ENCODE results near the gene ZNF697. TPM values are rescaled to one million over a fixed set of nuclear protein-coding genes. Genes with fewer than 3 reads are reported as not detected.

The ZNF697 gene
- total RNA-seq, 1 donor from 2014 or later = 0.07 TPM

GRCh38 chr1:119651133-119651532 is 3.1 kb upstream of the ZNF697 start:
- Mint-ChIP-seq H3K9me3 (no peaks in the 10 kb centered on the region), H3K27me3 (peaks cover 54% of the 10 kb centered on the region), H3K36me3 (ENCODE audit: low read depth) (no peaks in the 10 kb centered on the region), H3K4me1 (peaks cover 11% of the 10 kb centered on the region), H3K27ac (no peak overlapping the region), H3K4me3 (no peak overlapping the region)
- CTCF ChIA-PET = no interaction called here
- intact Hi-C loops (cut with micrococcal nuclease) = no loop called here
- no peak for TF ChIP-seq CTCF (IDR thresholded peaks at IDR 0.05)
- POLR2A ChIA-PET = no interaction called here
- no peak for DNase-seq
- no peak for ATAC-seq (ENCODE audit: low read depth)

- ATAC-seq (ENCODE audit: low read depth) (no peak), DNase-seq (no peak)
- no peak overlapping the region for H3K27ac Mint-ChIP-seq
- no peak for TF ChIP-seq CTCF (IDR thresholded peaks at IDR 0.05)
- POLR2A ChIA-PET = no interaction called here
- intact Hi-C loops (cut with micrococcal nuclease) = no loop called here
- peaks cover 60% of the 10 kb centered on the region for H3K27me3 Mint-ChIP-seq
- H3K36me3 Mint-ChIP-seq (ENCODE audit: low read depth) = no peaks in the 10 kb centered on the region
- CTCF ChIA-PET = no interaction called here
- peaks cover 11% of the 10 kb centered on the region for H3K4me1 Mint-ChIP-seq
- no peaks in the 10 kb centered on the region for H3K9me3 Mint-ChIP-seq
- no peak overlapping the region for H3K4me3 Mint-ChIP-seq
Observed at GRCh38 chr1:119648620-119649004, 546 bp upstream of the ZNF697 start.

- H3K27me3 Mint-ChIP-seq = peaks cover 60% of the 10 kb centered on the region
- ChIA-PET CTCF (no interaction called here), POLR2A (no interaction called here)
- peaks cover 11% of the 10 kb centered on the region for H3K4me1 Mint-ChIP-seq
- ATAC-seq (ENCODE audit: low read depth) (no peak), DNase-seq (no peak)
- H3K9me3 Mint-ChIP-seq = no peaks in the 10 kb centered on the region
- no peak overlapping the region for H3K27ac Mint-ChIP-seq
- H3K4me3 Mint-ChIP-seq = no peak overlapping the region
- no peak for TF ChIP-seq CTCF (IDR thresholded peaks at IDR 0.05)
- intact Hi-C loops (cut with micrococcal nuclease) = no loop called here
- no peaks in the 10 kb centered on the region for H3K36me3 Mint-ChIP-seq (ENCODE audit: low read depth)
Observed at GRCh38 chr1:119647228-119647733, 785 bp downstream of the ZNF697 start.

- DNase-seq (no peak), ATAC-seq (ENCODE audit: low read depth) (no peak)
- peaks cover 11% of the 10 kb centered on the region for H3K4me1 Mint-ChIP-seq
- H3K36me3 Mint-ChIP-seq (ENCODE audit: low read depth) = no peaks in the 10 kb centered on the region
- peaks cover 63% of the 10 kb centered on the region for H3K27me3 Mint-ChIP-seq
- TF ChIP-seq CTCF (IDR thresholded peaks at IDR 0.05) = no peak
- no peak overlapping the region for H3K27ac Mint-ChIP-seq
- CTCF ChIA-PET = no interaction called here
- no peak overlapping the region for H3K4me3 Mint-ChIP-seq
- intact Hi-C loops (cut with micrococcal nuclease) = no loop called here
- POLR2A ChIA-PET = no interaction called here
- H3K9me3 Mint-ChIP-seq = no peaks in the 10 kb centered on the region
Observed at GRCh38 chr1:119646521-119647227, 1.4 kb downstream of the ZNF697 start.

- H3K4me3 Mint-ChIP-seq = no peak overlapping the region
- H3K27me3 Mint-ChIP-seq = peaks cover 27% of the 10 kb centered on the region
- no peak overlapping the region for H3K27ac Mint-ChIP-seq
- TF ChIP-seq CTCF (IDR thresholded peaks at IDR 0.05) = no peak
- intact Hi-C loops (cut with micrococcal nuclease) = no loop called here
- no peaks in the 10 kb centered on the region for H3K36me3 Mint-ChIP-seq (ENCODE audit: low read depth)
- POLR2A ChIA-PET = no interaction called here
- H3K4me1 Mint-ChIP-seq = no peaks in the 10 kb centered on the region
- no peaks in the 10 kb centered on the region for H3K9me3 Mint-ChIP-seq
- no peak for DNase-seq
- CTCF ChIA-PET = no interaction called here
- ATAC-seq (ENCODE audit: low read depth) = no peak
Observed at GRCh38 chr1:119639109-119639508, 9.0 kb downstream of the ZNF697 start.
